ENCODE results near the gene ANXA11.

GRCh38 chr10:80183436-80183835 is 21.9 kb downstream of the ANXA11 start:
- TF ChIP-seq CTCF (IDR thresholded peaks at IDR 0.05; ENCODE audit: low read length) (no peak), EZH2 (IDR thresholded peaks at IDR 0.05; ENCODE audit: borderline replicate concordance, low read length) (no peak)

Data from OCI-LY1 (cell line).